ENCODE data around the gene ZFHX2.

ZFHX2 gene

DNA sequence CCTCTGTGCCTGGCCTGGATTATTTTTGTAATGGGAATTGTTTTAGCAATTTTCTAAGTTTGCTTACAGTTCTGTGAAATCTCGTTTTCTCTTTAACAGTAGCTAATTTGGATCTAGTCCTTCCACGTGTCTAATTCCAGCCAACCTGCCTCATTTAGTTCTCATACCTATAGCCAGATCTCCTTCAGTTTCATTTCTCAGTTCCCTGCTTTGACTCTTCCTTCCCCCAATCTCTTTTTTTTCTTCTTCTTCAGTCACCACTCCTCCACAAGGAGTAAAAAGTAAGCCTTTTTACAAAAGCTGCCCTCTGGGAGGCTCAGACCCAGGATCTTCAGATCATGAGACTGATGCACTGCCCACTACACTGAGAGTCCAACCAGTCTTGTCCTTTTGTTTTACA lies 6.0 kb upstream of the ZFHX2 start:
- peak overlapping the region; percentile 78 for H3K27ac Mint-ChIP-seq
- H3K27me3 Mint-ChIP-seq = no peaks in the 10 kb centered on the region
- H3K36me3 Mint-ChIP-seq = no peaks in the 10 kb centered on the region
- H3K4me1 Mint-ChIP-seq (ENCODE audit: low read depth) = peaks cover 33% of the 10 kb centered on the region
- no peaks in the 10 kb centered on the region for H3K9me3 Mint-ChIP-seq (ENCODE audit: low read depth)
- peak overlapping the region; percentile 79 for H3K4me3 Mint-ChIP-seq

DNA sequence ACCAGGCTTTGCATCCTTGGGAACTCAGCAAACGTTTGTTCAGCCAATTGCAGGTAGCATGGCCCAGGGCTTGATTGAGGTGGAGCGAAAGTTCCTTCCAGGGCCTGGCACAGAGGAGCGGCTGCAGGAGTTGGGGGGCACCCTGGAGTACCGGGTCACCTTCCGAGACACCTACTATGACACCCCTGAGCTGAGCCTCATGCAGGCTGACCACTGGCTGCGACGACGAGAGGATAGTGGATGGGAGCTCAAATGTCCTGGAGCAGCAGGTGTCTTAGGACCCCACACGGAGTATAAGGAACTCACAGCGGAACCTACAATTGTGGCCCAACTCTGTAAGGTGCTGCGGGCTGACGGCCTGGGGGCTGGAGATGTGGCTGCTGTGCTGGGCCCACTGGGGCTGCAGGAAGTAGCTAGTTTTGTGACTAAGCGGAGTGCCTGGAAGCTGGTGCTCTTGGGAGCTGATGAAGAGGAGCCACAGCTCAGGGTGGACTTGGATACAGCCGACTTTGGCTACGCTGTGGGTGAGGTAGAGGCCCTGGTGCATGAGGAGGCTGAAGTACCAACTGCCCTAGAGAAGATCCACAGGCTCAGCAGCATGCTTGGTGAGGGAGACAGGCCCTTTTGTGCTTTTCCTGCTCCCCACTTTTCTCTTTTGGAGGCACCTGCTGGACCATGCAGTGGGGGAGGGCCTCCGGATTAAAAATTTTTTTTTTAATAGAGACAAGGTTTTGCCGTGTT lies 5.3 kb upstream of the ZFHX2 start:
- H3K9me3 Mint-ChIP-seq (ENCODE audit: low read depth) = no peaks in the 10 kb centered on the region
- peak overlapping the region; percentile 98 for H3K27ac Mint-ChIP-seq
- H3K36me3 Mint-ChIP-seq = no peaks in the 10 kb centered on the region
- peaks cover 35% of the 10 kb centered on the region for H3K4me1 Mint-ChIP-seq (ENCODE audit: low read depth)
- peak overlapping the region; percentile 94 for H3K4me3 Mint-ChIP-seq
- no peaks in the 10 kb centered on the region for H3K27me3 Mint-ChIP-seq

DNA sequence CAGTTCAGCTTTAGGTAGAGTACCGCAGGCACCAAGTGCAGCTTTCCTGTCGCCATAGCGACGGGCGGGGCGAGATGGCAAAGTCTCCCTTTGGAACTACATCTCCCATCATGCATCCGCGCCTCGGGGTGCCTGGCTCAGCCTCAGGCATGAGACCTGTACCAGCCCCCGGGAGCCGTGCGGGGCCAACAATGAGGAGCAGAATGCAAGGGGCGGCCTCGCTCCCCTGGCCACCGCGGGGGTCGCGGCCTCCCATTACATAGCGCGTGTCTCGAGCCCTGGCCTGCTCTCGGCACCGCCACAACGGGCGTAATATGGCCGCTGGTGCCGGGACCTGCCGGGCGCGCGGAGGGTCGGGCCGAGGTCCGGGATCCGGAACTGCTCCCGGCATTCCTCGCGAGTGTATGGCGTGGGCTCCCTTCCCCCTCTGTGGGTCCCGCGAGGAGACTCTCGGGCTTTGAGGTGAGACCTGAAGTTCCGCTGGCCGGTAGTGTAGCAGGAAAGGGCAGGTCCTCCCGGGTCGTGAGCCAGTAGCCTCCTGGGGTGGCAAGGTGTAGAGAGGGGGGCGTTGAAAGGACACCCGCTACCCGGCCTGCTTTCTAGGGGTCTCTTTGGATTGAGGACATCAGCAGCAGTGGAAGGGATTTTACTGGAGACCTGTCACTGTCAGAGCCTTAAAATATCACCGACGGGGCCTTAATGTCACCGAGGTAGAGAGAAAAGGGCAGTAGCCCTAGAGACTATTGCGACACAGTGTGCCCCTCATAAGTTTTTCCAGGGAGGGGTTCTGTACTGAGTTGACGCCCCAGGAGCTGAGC lies 4.5 kb upstream of the ZFHX2 start, which contains the start of gene THTPA:
TSS of gene THTPA (plus strand) at position 390 of the 818 bp plus-strand sequence. CDS start 487 bp downstream, outside the sequence.
- Mint-ChIP-seq H3K4me3 (peak within 1 kb of the TSS; percentile 94), H3K9me3 (ENCODE audit: low read depth) (no peaks in the 10 kb centered on the region), H3K36me3 (no peaks in the 10 kb centered on the region), H3K4me1 (ENCODE audit: low read depth) (peaks cover 35% of the 10 kb centered on the region), H3K27me3 (no peaks in the 10 kb centered on the region), H3K27ac (peak within 1 kb of the TSS; percentile 98)

- Mint-ChIP-seq H3K4me3 (peak overlapping the region; percentile 94), H3K4me1 (ENCODE audit: low read depth) (peaks cover 35% of the 10 kb centered on the region), H3K27me3 (no peaks in the 10 kb centered on the region), H3K27ac (peak overlapping the region; percentile 98), H3K36me3 (no peaks in the 10 kb centered on the region), H3K9me3 (ENCODE audit: low read depth) (no peaks in the 10 kb centered on the region)
These were observed 3.9 kb upstream of the ZFHX2 start for GRCh38 chr14:23555533-23555881.

DNA sequence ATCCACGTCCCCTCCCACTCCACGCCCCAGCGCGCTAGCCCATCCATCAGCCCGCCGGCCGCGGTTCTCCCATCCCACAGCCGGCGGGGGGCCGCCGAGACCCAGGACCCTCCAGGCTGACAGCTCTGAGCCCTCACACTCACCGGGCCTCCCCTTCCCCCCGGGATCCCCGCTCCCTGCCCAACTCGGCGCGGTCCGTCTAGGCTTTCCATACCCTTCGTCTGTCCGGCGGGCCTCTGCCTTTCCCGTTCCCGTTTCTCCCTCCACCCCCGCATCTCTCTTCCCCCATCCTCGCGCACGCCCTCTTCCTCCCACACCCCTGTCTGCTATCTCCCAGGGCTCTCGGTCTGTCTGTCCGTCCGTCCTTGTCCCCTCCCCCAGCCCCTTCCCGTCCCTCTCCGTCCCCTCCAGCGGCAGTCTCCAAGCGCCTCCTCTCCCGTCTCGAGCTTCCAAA lies 726 bp downstream of the ZFHX2 start:
- Mint-ChIP-seq H3K4me3 (no peak overlapping the region), H3K27me3 (no peaks in the 10 kb centered on the region), H3K4me1 (ENCODE audit: low read depth) (peaks cover 10% of the 10 kb centered on the region), H3K36me3 (no peaks in the 10 kb centered on the region), H3K9me3 (ENCODE audit: low read depth) (no peaks in the 10 kb centered on the region), H3K27ac (no peak overlapping the region)

DNA sequence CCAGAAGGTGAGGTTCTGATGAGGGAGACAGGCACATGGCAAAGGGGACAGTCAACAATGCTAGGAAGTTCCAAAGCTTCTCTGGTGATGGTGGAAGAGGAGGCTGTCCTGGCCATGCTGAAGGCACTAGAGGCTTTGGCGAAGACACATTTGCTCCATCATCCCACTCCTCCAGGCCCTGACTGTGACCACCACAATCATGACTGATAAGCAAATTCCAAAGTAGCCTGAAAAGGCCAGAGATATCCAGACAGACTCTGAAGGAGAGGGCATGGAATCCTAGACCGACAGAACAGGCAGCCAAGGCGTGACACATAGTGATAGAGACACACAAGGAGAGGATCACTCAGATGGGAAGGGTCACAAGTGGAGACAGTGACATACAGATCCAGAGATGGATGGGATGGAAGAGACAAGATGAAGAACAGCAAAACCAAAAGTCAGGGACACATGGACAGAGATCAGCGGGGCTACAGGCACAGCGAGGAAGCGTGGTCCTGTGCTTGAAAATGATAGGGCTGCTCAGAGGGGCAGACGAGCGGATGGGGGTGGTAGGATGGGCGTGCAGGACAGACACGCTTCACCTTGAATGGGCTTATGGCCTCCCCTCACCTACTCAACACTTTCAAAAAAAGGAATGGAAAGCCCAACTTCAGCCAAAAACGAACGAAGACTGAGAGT lies 1.3 kb downstream of the ZFHX2 start:
- Mint-ChIP-seq H3K27me3 (no peaks in the 10 kb centered on the region), H3K4me3 (no peak overlapping the region), H3K9me3 (ENCODE audit: low read depth) (no peaks in the 10 kb centered on the region), H3K36me3 (peaks cover 1% of the 10 kb centered on the region), H3K27ac (no peak overlapping the region), H3K4me1 (ENCODE audit: low read depth) (peaks cover 8% of the 10 kb centered on the region)

- Mint-ChIP-seq H3K4me3 (no peak overlapping the region), H3K27ac (no peak overlapping the region), H3K4me1 (ENCODE audit: low read depth) (peaks cover 7% of the 10 kb centered on the region), H3K9me3 (ENCODE audit: low read depth) (no peaks in the 10 kb centered on the region), H3K27me3 (no peaks in the 10 kb centered on the region), H3K36me3 (peaks cover 2% of the 10 kb centered on the region)
These were observed 2.9 kb downstream of the ZFHX2 start for GRCh38 chr14:23548351-23549318.

DNA sequence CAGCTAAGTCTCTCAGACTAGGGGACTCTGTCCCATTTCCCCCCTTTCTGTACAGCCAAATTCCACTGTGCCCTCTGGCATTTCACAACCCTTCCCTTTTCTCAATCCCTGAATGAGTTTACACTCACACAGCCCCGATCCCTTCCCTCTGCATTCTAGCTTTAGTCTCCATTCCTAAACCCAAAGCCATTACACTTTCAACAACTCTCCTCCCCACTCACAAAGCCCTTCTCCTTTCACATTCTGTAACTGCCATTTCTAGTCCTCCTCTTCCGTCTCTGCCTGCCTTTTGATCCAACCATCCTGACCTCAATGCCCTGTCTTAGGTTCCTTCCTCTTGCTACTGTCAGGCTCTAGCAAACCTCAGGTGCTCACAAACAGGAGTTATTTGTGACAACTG lies 3.6 kb downstream of the ZFHX2 start:
- Mint-ChIP-seq H3K36me3 (peaks cover 2% of the 10 kb centered on the region), H3K27ac (no peak overlapping the region), H3K4me1 (ENCODE audit: low read depth) (peaks cover 6% of the 10 kb centered on the region), H3K4me3 (no peak overlapping the region), H3K9me3 (ENCODE audit: low read depth) (no peaks in the 10 kb centered on the region), H3K27me3 (no peaks in the 10 kb centered on the region)

DNA sequence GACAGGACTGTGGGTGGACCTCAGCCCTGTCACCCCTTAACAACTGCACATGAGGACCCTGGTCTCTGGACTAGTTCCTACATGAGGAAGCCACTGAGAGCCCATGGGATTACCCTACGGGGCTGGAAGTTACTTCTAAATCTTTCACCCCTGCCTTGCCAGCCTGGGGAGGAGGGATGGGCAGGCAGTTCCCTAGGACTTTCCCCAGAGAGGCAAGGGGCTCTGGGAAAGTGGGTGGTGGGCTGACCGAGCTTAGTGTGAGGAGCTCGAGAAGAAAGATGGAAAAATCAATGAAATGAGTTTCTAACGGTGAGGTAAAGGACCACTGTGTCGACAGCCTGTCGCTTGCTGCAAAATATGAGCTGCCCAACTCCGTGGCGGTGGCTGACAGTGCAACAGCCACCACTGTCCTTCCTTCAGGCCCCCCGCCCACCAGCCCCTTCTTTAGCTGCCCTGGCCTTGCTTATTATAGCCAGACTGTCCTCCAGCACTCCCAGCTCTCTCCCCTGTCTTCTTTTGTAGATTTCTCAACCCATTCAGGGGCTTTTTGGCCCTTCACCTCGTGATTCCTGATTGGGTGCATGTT lies 5.0 kb downstream of the ZFHX2 start:
- Mint-ChIP-seq H3K4me3 (no peak overlapping the region), H3K9me3 (ENCODE audit: low read depth) (no peaks in the 10 kb centered on the region), H3K27me3 (no peaks in the 10 kb centered on the region), H3K36me3 (peaks cover 2% of the 10 kb centered on the region), H3K27ac (no peak overlapping the region), H3K4me1 (ENCODE audit: low read depth) (peaks cover 2% of the 10 kb centered on the region)

DNA sequence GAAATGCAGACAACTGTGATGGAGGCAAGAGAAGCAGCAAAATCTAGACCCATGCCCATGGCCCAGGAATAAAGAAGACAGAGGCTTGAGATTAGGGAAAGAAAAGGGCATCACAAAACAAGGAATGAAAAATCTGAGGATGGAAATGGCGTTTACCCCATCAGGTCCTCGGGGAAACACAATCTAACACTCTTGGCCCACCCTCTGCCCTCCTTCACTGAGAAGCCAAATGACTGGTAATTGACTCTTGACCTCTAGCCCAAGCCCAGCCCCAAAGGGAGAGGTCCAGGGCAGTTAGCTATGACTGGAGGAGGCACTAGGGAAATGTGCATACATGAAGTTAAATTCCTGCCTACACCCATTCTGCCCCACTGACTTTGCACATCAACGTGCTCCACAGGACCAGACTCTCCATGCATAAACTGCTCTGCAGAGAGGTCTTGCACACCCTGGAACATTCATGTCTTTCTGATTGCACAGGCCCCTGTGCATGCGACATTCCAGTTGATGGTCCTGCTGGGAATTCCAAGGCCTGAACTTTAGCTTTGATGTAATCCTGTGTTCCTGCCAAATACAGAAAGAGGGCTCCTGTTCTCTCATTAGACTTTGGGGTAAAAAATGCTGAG lies 5.7 kb downstream of the ZFHX2 start:
- Mint-ChIP-seq H3K4me3 (no peak overlapping the region), H3K9me3 (ENCODE audit: low read depth) (no peaks in the 10 kb centered on the region), H3K27me3 (no peaks in the 10 kb centered on the region), H3K27ac (no peak overlapping the region), H3K36me3 (peaks cover 2% of the 10 kb centered on the region), H3K4me1 (ENCODE audit: low read depth) (no peaks in the 10 kb centered on the region)

DNA sequence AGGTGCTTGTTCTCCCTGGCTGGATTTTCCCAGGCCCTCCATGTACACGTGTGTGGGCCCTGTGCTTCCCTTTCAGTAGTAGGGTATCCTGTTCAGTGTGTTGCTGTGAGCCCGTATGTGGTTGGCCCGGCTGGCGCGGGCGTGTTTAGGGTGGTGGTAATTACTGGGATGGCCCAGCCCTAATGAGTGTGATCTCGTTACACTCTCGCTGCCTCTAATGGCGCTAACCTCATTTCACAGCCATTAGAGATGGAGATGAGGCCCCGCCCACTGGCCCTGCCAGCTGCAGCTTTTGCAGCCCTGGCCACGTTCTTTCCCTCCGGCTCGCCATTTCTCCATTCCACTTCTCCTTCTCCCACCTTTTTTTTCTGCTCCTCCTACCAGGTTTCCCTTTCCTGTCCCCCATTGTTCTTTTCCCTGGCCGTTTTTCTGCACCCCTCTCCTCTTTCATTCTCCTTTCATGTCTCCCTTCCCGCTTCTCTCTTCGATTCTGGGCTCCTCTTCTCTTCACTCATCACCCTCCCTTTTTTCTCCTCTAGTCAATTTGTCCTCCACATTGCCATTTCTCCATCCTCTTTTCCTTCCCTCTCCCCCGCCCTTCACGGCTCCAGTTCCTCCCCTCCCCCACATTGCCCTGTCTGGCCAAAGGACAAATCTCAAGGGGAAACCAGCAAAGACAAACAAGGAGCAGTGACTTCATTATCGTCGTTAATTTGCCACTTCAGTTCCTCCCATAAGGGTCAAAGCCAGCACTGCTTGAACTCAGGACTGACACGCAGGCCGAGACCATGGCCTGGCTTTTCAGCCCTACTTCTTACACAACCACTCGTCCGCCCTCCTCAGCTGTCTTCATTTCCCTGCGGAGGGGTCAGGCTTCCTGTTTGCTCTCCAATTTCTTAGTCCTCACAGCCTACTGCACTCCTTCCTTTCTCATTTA lies 6.8 kb downstream of the ZFHX2 start:
- peaks cover 2% of the 10 kb centered on the region for H3K36me3 Mint-ChIP-seq
- H3K27ac Mint-ChIP-seq = no peak overlapping the region
- no peaks in the 10 kb centered on the region for H3K4me1 Mint-ChIP-seq (ENCODE audit: low read depth)
- H3K4me3 Mint-ChIP-seq = no peak overlapping the region
- no peaks in the 10 kb centered on the region for H3K9me3 Mint-ChIP-seq (ENCODE audit: low read depth)
- no peaks in the 10 kb centered on the region for H3K27me3 Mint-ChIP-seq

- Mint-ChIP-seq H3K27ac (no peak overlapping the region), H3K4me3 (no peak overlapping the region), H3K27me3 (no peaks in the 10 kb centered on the region), H3K36me3 (peaks cover 2% of the 10 kb centered on the region), H3K9me3 (ENCODE audit: low read depth) (no peaks in the 10 kb centered on the region), H3K4me1 (ENCODE audit: low read depth) (peaks cover 2% of the 10 kb centered on the region)
These were observed 8.2 kb downstream of the ZFHX2 start for GRCh38 chr14:23543403-23543802.

DNA sequence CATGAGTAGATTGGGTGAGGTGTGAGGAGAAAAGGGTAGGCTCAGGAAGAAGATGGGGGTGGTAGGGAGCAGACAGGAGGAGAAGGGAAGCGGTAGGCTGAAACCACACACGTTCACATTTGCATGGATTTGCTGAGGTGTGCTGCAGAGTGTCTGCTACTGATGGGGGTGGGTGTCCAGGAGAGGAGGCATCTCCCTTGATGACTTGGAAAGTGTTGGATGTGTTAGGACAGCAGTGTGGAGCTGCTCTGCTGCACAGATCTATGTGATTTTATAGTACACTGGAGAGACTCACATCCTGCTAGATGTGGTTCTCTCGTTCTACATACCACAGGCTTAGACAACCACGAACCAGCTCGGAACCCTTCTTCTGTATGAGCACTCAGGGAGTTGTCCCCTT lies 9.3 kb downstream of the ZFHX2 start:
- peaks cover 2% of the 10 kb centered on the region for H3K36me3 Mint-ChIP-seq
- H3K27me3 Mint-ChIP-seq = no peaks in the 10 kb centered on the region

More for the DNA sequence above, 9.3 kb downstream of the ZFHX2 start:
- H3K9me3 Mint-ChIP-seq (ENCODE audit: low read depth) = no peaks in the 10 kb centered on the region
- no peak overlapping the region for H3K4me3 Mint-ChIP-seq
- H3K4me1 Mint-ChIP-seq (ENCODE audit: low read depth) = peaks cover 2% of the 10 kb centered on the region
- H3K27ac Mint-ChIP-seq = no peak overlapping the region

All from activated naive CD8-positive, alpha-beta T cell (primary cell).